Activated CD4-positive, alpha-beta T cell treated with anti-CD3 and anti-CD28 coated beads, Interleukin-2, amount 10 ng/mL, durations not matched to agents 7 days and 5 days (primary cell): Measurements from ENCODE around the gene RGN. TPM values are rescaled to one million over a fixed set of nuclear protein-coding genes. Genes with fewer than 3 reads are reported as not detected.
A peak's percentile ranks its signal among the peaks of the same experiment; 100 is the strongest.
"Not testable (repeated sequence)": the region's sequence is repeated elsewhere in the genome, so short reads cannot be mapped to it uniquely, and the experiment has no call there.

Source experiments
- CTCF ChIA-PET: fragments of 350-600 bp; sonication (Branson Sonifier 250); formaldehyde crosslinking; loops from one replicate; lab custom pipeline; 2021; ENCODE audit warnings: antibody characterized with exemption; lab: Charles Lee
- POLR2A ChIA-PET: fragments of 350-600 bp; sonication (Branson Sonifier 250); formaldehyde crosslinking; loops from one replicate; lab custom pipeline; 2021; ENCODE audit warnings: antibody characterized with exemption; lab: Charles Lee
- DNase-seq: peaks from one replicate; pipeline ENCODE4 v3.0.0-alpha.2; 2020
- H3K27ac Mint-ChIP-seq: one replicate; pipeline ENCODE4 v1.8.0; 2021; ENCODE audit warnings: mild to moderate bottlenecking, moderate library complexity, mixed read lengths
- H3K27me3 Mint-ChIP-seq: one replicate; pipeline ENCODE4 v1.8.0; 2021; ENCODE audit warnings: mixed read lengths
- H3K36me3 Mint-ChIP-seq: one replicate; pipeline ENCODE4 v1.8.0; 2021; ENCODE audit warnings: low read depth, mixed read lengths
- H3K4me1 Mint-ChIP-seq: one replicate; pipeline ENCODE4 v1.8.0; 2021; ENCODE audit warnings: mixed read lengths
- H3K4me3 Mint-ChIP-seq: one replicate; pipeline ENCODE4 v1.8.0; 2021; ENCODE audit warnings: mild to moderate bottlenecking, moderate library complexity, mixed read lengths
- H3K9me3 Mint-ChIP-seq: one replicate; pipeline ENCODE4 v1.8.0; 2021; ENCODE audit warnings: mixed read lengths
- total RNA-seq, 2 experiments: library from RNA; stranded (reverse); gene quantifications; one replicate each; pipeline ENCODE4 v1.2.3, GENCODE V29; 2021

Gene RGN
- total RNA-seq, 2 experiments from 2014 or later = not detected

GRCh38 chrX:47129899-47130358 lies 51.7 kb downstream of the RGN start:
- CTCF ChIA-PET = interaction anchor here (0.6 to 1.6 kb wide), 3 partner anchors 10 to 222 kb away, joined by 3 to 7 read pairs (median 3); partner anchors contain the start of genes NDUFB11 and RBM10
- Mint-ChIP-seq H3K27me3 (no peaks in the 10 kb centered on the region), H3K36me3 (no peaks in the 10 kb centered on the region), H3K9me3 (no peaks in the 10 kb centered on the region), H3K27ac (peak overlapping the region; percentile 98), H3K4me1 (peaks cover 10% of the 10 kb centered on the region), H3K4me3 (peak overlapping the region; percentile 93)
- POLR2A ChIA-PET = interaction anchor here (0.6 kb wide), 1 partner anchor 64 kb away, joined by 3 read pairs; no protein-coding TSS in a partner anchor
- DNase-seq = no peak

- peaks cover 4% of the 10 kb centered on the region for H3K4me1 Mint-ChIP-seq
- no peaks in the 10 kb centered on the region for H3K36me3 Mint-ChIP-seq
- H3K9me3 Mint-ChIP-seq = no peaks in the 10 kb centered on the region
- ChIA-PET CTCF (interaction anchor here (2.8 kb wide), 1 partner anchor 11 kb away, joined by 22 read pairs; the partner anchor contains the start of genes NDUFB11 and RBM10), POLR2A (no interaction called here)
- no peak overlapping the region for H3K27ac Mint-ChIP-seq
- no peak overlapping the region for H3K4me3 Mint-ChIP-seq
- DNase-seq = no peak
- no peaks in the 10 kb centered on the region for H3K27me3 Mint-ChIP-seq
Measured at GRCh38 chrX:47133493-47133892, 55.2 kb downstream of the RGN start.

- DNase-seq, H3K4me1 Mint-ChIP-seq, H3K36me3 Mint-ChIP-seq, H3K27me3 Mint-ChIP-seq, H3K27ac Mint-ChIP-seq, H3K4me3 Mint-ChIP-seq, H3K9me3 Mint-ChIP-seq, POLR2A ChIA-PET: not testable (repeated sequence)
- CTCF ChIA-PET = interaction anchor here (1.0 to 2.8 kb wide), 2 partner anchors 9 to 234 kb away, joined by 4 to 22 read pairs; partner anchors contain the start of genes NDUFB11 and RBM10
Measured at GRCh38 chrX:47135650-47136049, 57.4 kb downstream of the RGN start.

GRCh38 chrX:47138171-47138570 lies 59.9 kb downstream of the RGN start:
- H3K4me1 Mint-ChIP-seq = peaks cover 12% of the 10 kb centered on the region
- H3K36me3 Mint-ChIP-seq = peaks cover 22% of the 10 kb centered on the region
- POLR2A ChIA-PET = no interaction called here
- DNase-seq = no peak
- no peak overlapping the region for H3K27ac Mint-ChIP-seq
- CTCF ChIA-PET = no interaction called here
- H3K4me3 Mint-ChIP-seq = no peak overlapping the region
- H3K27me3 Mint-ChIP-seq = no peaks in the 10 kb centered on the region
- H3K9me3 Mint-ChIP-seq = no peaks in the 10 kb centered on the region

Other genes starting within 250 kb of the RGN start
- gene RP2, start 241.4 kb upstream of the RGN start, total RNA-seq = 10 to 100 TPM in 1 of 2 experiments, 1 to 10 TPM in 1; 9.4 to 10.6 TPM
- under 1 TPM; 0.64 to 0.96 TPM for gene JADE3, start 166.0 kb upstream of the RGN start, total RNA-seq
- 100 to 1,000 TPM; 109 to 111 TPM for gene NDUFB11, start 66.3 kb downstream of the RGN start, total RNA-seq
- gene RBM10, start 66.8 kb downstream of the RGN start, total RNA-seq = 10 to 100 TPM; 59.0 to 59.2 TPM
- gene UBA1, start 115.4 kb downstream of the RGN start, total RNA-seq = 100 to 1,000 TPM; 162 to 177 TPM
- 10 to 100 TPM; 61.6 to 64.2 TPM for gene CDK16, start 140.2 kb downstream of the RGN start, total RNA-seq
- gene USP11, start 154.6 kb downstream of the RGN start, total RNA-seq = 10 to 100 TPM; 26.0 to 28.2 TPM